Mesenchymal stem cell (in vitro differentiated cells and primary cell): ENCODE results near the gene ZNF768. TPM values are rescaled to one million over a fixed set of nuclear protein-coding genes. Genes with fewer than 3 reads are reported as not detected.

ENCODE experiments used
- DNase-seq: peaks from one replicate; pipeline ENCODE4 v3.0.0-alpha.2; 2013
- H2AFZ ChIP-seq: one replicate; pipeline ENCODE4 v1.6.1; 2013; ENCODE audit warnings: low read depth, mild to moderate bottlenecking, control low read depth, inconsistent platforms, low read length, moderate library complexity
- H2AK5ac ChIP-seq: 2 replicates; pipeline ENCODE4 v1.6.1; 2013; ENCODE audit warnings: low read length, moderate library complexity, mild to moderate bottlenecking, inconsistent platforms; ENCODE audit not compliant: severe bottlenecking
- H2BK120ac ChIP-seq: one replicate; pipeline ENCODE4 v1.6.1; 2013; ENCODE audit warnings: low read depth, mild to moderate bottlenecking, inconsistent platforms, low read length, moderate library complexity
- H2BK12ac ChIP-seq, 2 experiments: one replicate each; pipeline ENCODE4 v1.6.1; 2013; ENCODE audit warnings: inconsistent platforms in 2 of 2, low read length in 2 of 2, mild to moderate bottlenecking in 2 of 2, moderate library complexity in 2 of 2, control low read depth in 1 of 2
- H2BK15ac ChIP-seq: one replicate; pipeline ENCODE4 v1.6.1; 2013; ENCODE audit warnings: mild to moderate bottlenecking, low read depth, inconsistent platforms; ENCODE audit not compliant: poor library complexity, severe bottlenecking
- H2BK5ac ChIP-seq: 2 replicates; pipeline ENCODE4 v1.6.1; 2013; ENCODE audit warnings: low read depth, mild to moderate bottlenecking, low read length, control low read depth, inconsistent platforms; ENCODE audit not compliant: poor library complexity, severe bottlenecking
- H3K14ac ChIP-seq, 2 experiments: one replicate each; pipeline ENCODE4 v1.6.1; 2013; ENCODE audit warnings: inconsistent platforms in 2 of 2, low read length in 2 of 2, control low read depth in 1 of 2, mild to moderate bottlenecking in 1 of 2, moderate library complexity in 1 of 2
- H3K18ac ChIP-seq, 2 experiments: one replicate each; pipeline ENCODE4 v1.6.1; 2013; ENCODE audit warnings: inconsistent platforms in 2 of 2, low read length in 2 of 2, control low read depth in 1 of 2, low read depth in 1 of 2, mild to moderate bottlenecking in 1 of 2
- H3K23ac ChIP-seq, 2 experiments: one replicate each; pipeline ENCODE4 v1.6.1; 2013; ENCODE audit warnings: inconsistent platforms in 2 of 2, low read length in 2 of 2, mild to moderate bottlenecking in 2 of 2, moderate library complexity in 2 of 2, control low read depth in 1 of 2
- H3K27ac ChIP-seq: 2 replicates; pipeline ENCODE4 v1.5.1; 2013; ENCODE audit warnings: mild to moderate bottlenecking, moderate library complexity, low read length, control low read depth, inconsistent platforms; ENCODE audit not compliant: poor library complexity, severe bottlenecking
- H3K27me3 ChIP-seq, 2 experiments: 2 replicates each; pipeline versions ENCODE4 v1.6.1 to v1.7.0; 2013; ENCODE audit warnings: low read length in 2 of 2, mild to moderate bottlenecking in 2 of 2, moderate library complexity in 2 of 2, control low read depth in 1 of 2, inconsistent platforms in 1 of 2; ENCODE audit not compliant: control insufficient read depth in 1 of 2, insufficient read depth in 1 of 2
- H3K36me3 ChIP-seq, 2 experiments: 2 replicates each; pipeline versions ENCODE4 v1.6.1 to v1.7.0; 2013; ENCODE audit warnings: low read length in 2 of 2, control low read depth in 1 of 2, inconsistent platforms in 1 of 2, low read depth in 1 of 2, mild to moderate bottlenecking in 1 of 2; ENCODE audit not compliant: insufficient read depth in 2 of 2, control insufficient read depth in 1 of 2
- H3K4ac ChIP-seq, 2 experiments: one replicate each; pipeline ENCODE4 v1.6.1; 2013; ENCODE audit warnings: inconsistent platforms in 2 of 2, low read length in 2 of 2, mild to moderate bottlenecking in 2 of 2, moderate library complexity in 2 of 2, control low read depth in 1 of 2, low read depth in 1 of 2
- H3K4me1 ChIP-seq: 2 replicates; pipeline ENCODE4 v1.6.1; 2013; ENCODE audit warnings: low read depth, low read length, control low read depth; ENCODE audit not compliant: control insufficient read depth, insufficient read depth
- H3K4me2 ChIP-seq: 2 replicates; pipeline ENCODE4 v1.6.1; 2013; ENCODE audit warnings: low read length, mild to moderate bottlenecking, inconsistent platforms; ENCODE audit not compliant: poor library complexity, severe bottlenecking
- H3K4me3 ChIP-seq, 2 experiments: 2 replicates each; pipeline versions ENCODE4 v1.5.1 to v1.7.0; 2013; ENCODE audit warnings: low read length in 2 of 2, mild to moderate bottlenecking in 2 of 2, control low read depth in 1 of 2, low read depth in 1 of 2; ENCODE audit not compliant: insufficient read depth in 1 of 2
- H3K79me1 ChIP-seq: replicated peaks from 2 replicates; pipeline ENCODE4 v1.6.1; 2013; ENCODE audit warnings: mild to moderate bottlenecking, control low read depth, low read length, inconsistent platforms; ENCODE audit not compliant: poor library complexity, severe bottlenecking
- H3K9ac ChIP-seq: 2 replicates; pipeline ENCODE4 v1.7.0; 2013; ENCODE audit warnings: mild to moderate bottlenecking, low read length, moderate library complexity
- H3K9me3 ChIP-seq: 2 replicates; pipeline ENCODE4 v1.7.0; 2013; ENCODE audit warnings: mild to moderate bottlenecking, low read length; ENCODE audit not compliant: control insufficient read depth
- H4K8ac ChIP-seq: one replicate; pipeline ENCODE4 v1.6.1; 2013; ENCODE audit warnings: inconsistent platforms, mild to moderate bottlenecking, low read length, moderate library complexity
- H4K91ac ChIP-seq: one replicate; pipeline ENCODE4 v1.6.1; 2013; ENCODE audit warnings: mild to moderate bottlenecking, low read length, inconsistent platforms
- WGBS: methylation state at CpG from one replicate; pipeline ENCODE4 v1.1.7; 2013; ENCODE audit warnings: mixed read lengths; 5-methylcytosine and 5-hydroxymethylcytosine counted together
- polyA plus RNA-seq, 2 experiments: library from polyadenylated mRNA; stranded (reverse); fragments of 200-250 nt; gene quantifications; one replicate each; pipeline ENCODE4 v1.2.3, GENCODE V29; 2013

ZNF768 gene
- 21.3 TPM for polyA plus RNA-seq (2013, experiment 1 of 2)
- 20.6 TPM for polyA plus RNA-seq (2013, experiment 2 of 2)

DNA sequence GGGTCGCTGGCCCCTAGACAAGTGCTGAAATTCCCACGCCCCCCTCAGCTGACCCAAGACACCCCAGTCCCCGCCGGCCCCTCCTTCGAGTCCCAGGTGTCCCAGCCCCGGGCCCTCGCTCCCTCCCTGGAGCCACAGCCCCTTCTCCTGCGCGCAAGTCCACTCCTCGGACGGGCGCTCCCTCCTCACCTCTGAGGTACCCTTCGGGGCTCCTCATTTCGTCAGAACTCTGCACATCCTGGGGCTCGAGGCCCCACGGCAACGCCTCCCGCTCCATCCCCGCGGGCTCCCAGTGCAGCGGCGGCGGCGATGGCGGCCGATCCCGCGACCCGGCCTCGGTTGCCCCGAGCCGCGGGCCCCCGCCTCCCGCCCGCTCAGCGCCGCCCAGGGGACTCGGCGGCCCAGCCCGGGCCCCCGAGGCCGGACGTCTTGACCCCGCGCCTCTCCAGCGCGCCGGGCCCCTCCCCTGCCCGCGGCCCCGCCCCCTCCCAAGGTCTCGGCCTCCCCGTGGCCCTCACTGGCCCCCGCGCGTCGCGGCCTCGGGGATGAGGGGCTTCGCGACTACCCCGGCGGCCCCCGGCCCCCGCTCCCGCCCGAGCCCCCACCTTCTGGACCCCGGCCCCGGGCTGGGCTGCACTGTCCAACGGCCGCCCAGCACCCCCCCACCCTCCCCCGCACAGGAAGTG, at the start of gene ZNF768:
Gene ZNF768, minus strand, starts transcription at position 430 of the 686 bp plus-strand sequence. Its CDS starts 153 bp downstream, at position 277.
- Histone ChIP-seq H3K4me3 (peak within 1 kb of the TSS; percentile 74 to 84), H3K27ac (peak within 1 kb of the TSS; percentile 87), H3K23ac (no peak within 1 kb of the TSS), H3K4me2 (peak within 1 kb of the TSS; percentile 76), H4K91ac (peak within 1 kb of the TSS; percentile 86), H2BK5ac (peak within 1 kb of the TSS; percentile 54), H3K4ac (peak within 1 kb of the TSS; percentile 55 to 94), H2AK5ac (no peak within 1 kb of the TSS), H2AFZ (peak within 1 kb of the TSS; percentile 87), H2BK120ac (peak within 1 kb of the TSS; percentile 29), H2BK15ac (peak within 1 kb of the TSS; percentile 84), H3K18ac (peak within 1 kb of the TSS; percentile 70 to 98), H3K36me3 (peaks cover 14 to 18% of the 10 kb centered on the region in 2 experiments), H3K27me3 (no peaks in the 10 kb centered on the region), H3K79me1 (peaks cover 12% of the 10 kb centered on the region), H3K4me1 (peaks cover 26% of the 10 kb centered on the region), H4K8ac (peak within 1 kb of the TSS; percentile 74), H3K9me3 (no peaks in the 10 kb centered on the region), H2BK12ac (peak within 1 kb of the TSS in 1 of 2 experiments; percentile 87), H3K14ac (peak within 1 kb of the TSS in 1 of 2 experiments; percentile 26), H3K9ac (peak within 1 kb of the TSS; percentile 94)
- peak; percentile 49 for DNase-seq
- 2% methylated on average over 36 of the region's 73 CpGs for WGBS

DNA sequence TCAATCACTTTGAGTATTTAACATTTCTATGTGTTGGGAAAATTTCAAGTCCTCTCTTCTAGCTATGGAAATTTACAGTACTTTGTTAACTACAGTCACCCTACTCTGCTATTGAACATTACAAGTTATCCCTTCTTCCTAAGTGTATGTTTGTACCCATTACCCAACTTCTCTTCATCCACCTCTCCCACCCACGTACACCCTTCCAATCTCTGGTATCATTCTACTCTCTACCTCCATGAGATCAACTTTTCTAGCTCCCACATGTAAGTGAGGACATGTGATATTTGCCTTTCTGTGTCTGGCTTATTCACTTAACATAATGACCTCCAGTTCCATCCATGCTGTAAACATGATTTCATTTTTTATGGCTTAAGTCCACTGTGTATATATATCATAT, 48.3 kb upstream of the ZNF768 start:
- H3K4me2 ChIP-seq = no peak overlapping the region
- no peak overlapping the region for H3K9ac ChIP-seq
- peaks cover 20% of the 10 kb centered on the region for H3K79me1 ChIP-seq
- no peak overlapping the region for H2AK5ac ChIP-seq
- no peaks in the 10 kb centered on the region for H3K27me3 ChIP-seq
- peaks cover 13 to 20% of the 10 kb centered on the region in 2 experiments for H3K36me3 ChIP-seq
- no peak overlapping the region for H3K27ac ChIP-seq
- DNase-seq = no peak
- H3K4ac ChIP-seq = no peak overlapping the region
- H2BK12ac ChIP-seq = no peak overlapping the region
- WGBS = 85% methylated on average over 1 of the region's 1 CpG
- H4K8ac ChIP-seq = no peak overlapping the region
- no peak overlapping the region for H3K18ac ChIP-seq
- no peak overlapping the region for H4K91ac ChIP-seq
- H2BK15ac ChIP-seq = no peak overlapping the region
- no peak overlapping the region for H3K14ac ChIP-seq
- no peak overlapping the region for H2BK5ac ChIP-seq
- peaks cover 13% of the 10 kb centered on the region for H3K4me1 ChIP-seq
- H3K23ac ChIP-seq = no peak overlapping the region
- no peaks in the 10 kb centered on the region for H3K9me3 ChIP-seq
- no peak overlapping the region for H2AFZ ChIP-seq
- H2BK120ac ChIP-seq = no peak overlapping the region
- H3K4me3 ChIP-seq = no peak overlapping the region

DNA sequence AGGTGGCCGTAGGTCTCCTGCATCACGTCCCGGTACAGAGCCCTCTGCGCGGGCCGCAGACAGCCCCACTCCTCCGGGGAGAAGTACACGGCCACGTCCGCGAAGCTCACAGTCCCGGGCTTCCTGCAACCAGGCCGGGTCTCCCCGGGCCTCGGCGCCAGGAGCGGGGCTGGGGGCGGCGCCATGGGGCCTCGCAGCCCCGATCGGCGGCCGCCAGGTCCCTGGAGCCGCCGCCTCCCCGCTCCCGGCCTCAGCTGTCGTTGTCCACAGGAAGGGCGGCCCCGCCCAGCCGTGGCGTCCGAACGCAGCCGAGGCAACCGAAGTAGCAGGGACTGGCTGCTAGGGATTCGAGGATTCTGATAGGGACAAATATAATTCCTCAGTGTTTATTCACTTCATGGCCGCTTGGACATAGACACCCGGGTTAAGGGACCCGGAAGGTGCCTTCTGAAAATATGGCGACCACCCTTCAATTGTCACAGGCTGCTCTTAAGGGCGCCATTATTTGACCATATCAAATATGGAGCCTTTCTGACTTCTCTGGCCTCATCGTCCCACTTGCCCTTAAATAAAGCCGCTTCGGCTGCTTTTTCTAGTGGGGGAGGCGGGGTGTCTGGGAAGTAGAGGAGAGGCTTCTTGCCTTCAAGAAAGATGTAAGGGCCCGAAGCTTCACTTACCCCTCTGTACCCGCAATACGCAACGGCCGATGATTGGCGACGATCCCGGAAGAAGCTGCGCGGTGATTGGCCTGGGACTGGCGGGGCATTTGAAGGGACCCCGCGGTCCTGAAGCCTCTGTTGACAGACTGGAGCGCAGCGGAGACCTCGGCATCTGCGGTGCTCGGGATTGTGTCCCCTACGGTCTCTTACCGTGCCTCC, 45.3 kb upstream of the ZNF768 start, which contains the start of gene ZNF688:
Gene ZNF688, minus strand, starts transcription at position 270 of the 878 bp plus-strand sequence. Its CDS starts 85 bp downstream, at position 185.
- Histone ChIP-seq H3K14ac (peak within 1 kb of the TSS in 1 of 2 experiments; percentile 8), H3K79me1 (peaks cover 14% of the 10 kb centered on the region), H3K9me3 (no peaks in the 10 kb centered on the region), H3K18ac (peak within 1 kb of the TSS; percentile 85 to 91), H3K4ac (peak within 1 kb of the TSS; percentile 84 to 90), H3K36me3 (peaks cover 0 to 9% of the 10 kb centered on the region in 2 experiments), H2BK12ac (peak within 1 kb of the TSS in 1 of 2 experiments; percentile 43), H2BK15ac (peak within 1 kb of the TSS; percentile 26), H2AK5ac (no peak within 1 kb of the TSS), H2BK5ac (peak within 1 kb of the TSS; percentile 15), H3K4me3 (peak within 1 kb of the TSS; percentile 66 to 89), H3K4me2 (peak within 1 kb of the TSS; percentile 94), H3K27me3 (no peaks in the 10 kb centered on the region), H2BK120ac (peak within 1 kb of the TSS; percentile 81), H3K27ac (peak within 1 kb of the TSS; percentile 92), H4K91ac (peak within 1 kb of the TSS; percentile 79), H4K8ac (peak within 1 kb of the TSS; percentile 95), H3K23ac (peak within 1 kb of the TSS in 1 of 2 experiments; percentile 29), H3K9ac (peak within 1 kb of the TSS; percentile 92), H3K4me1 (peaks cover 13% of the 10 kb centered on the region), H2AFZ (peak within 1 kb of the TSS; percentile 83)
- 1% methylated on average over 64 of the region's 67 CpGs for WGBS
- DNase-seq = peak; percentile 98
